Pancreas (tissue), 10 donors: ENCODE results near the gene BACH1. TPM values are rescaled to one million over a fixed set of nuclear protein-coding genes. Genes with fewer than 3 reads are reported as not detected.

Experiments
- ATAC-seq, 4 donors: fragments of 200-7000 bp; cut with Tn5 transposase; one replicate each; pipeline versions ENCODE4 v1.8.0 to v1.9.1; 2020; ENCODE audit warnings: mild to moderate bottlenecking in 4 of 4, moderate library complexity in 4 of 4
- DNase-seq, 6 donors: peaks; one replicate each; pipeline ENCODE4 v3.0.0-alpha.2; 2020
- FAIRE-seq: peaks from 2 replicates; lab custom pipeline; 2012; peaks lifted over from hg19 to GRCh38; lab: Jason Lieb, UNC
- H3K27ac ChIP-seq, 4 donors: fragments of 200-600 bp; sonication (generic); 1 replicate in 3 of 4; 2 replicates in 1 of 4; pipeline versions ENCODE4 v1.5.0 to v1.8.0; 2020
- H3K27me3 ChIP-seq, 4 donors: fragments of 200-600 bp; one replicate each; pipeline ENCODE4 v1.8.0; 2021
- H3K36me3 ChIP-seq, 3 donors: fragments of 200-600 bp; sonication (generic) in 1 of 3; one replicate each; pipeline versions ENCODE4 v1.5.0 to v1.8.0; 2020 to 2021
- H3K4me1 ChIP-seq, 3 donors: fragments of 200-600 bp; one replicate each; pipeline ENCODE4 v1.8.0; 2021
- H3K4me3 ChIP-seq, 4 donors: fragments of 200-600 bp; sonication (generic) in 2 of 4; one replicate each; pipeline versions ENCODE4 v1.5.0 to v1.8.0; 2020 to 2021
- H3K9me3 ChIP-seq, 4 donors: fragments of 200-600 bp; one replicate each; pipeline ENCODE4 v1.8.0; 2021
- WGBS, 2 donors: extraction: QIAGEN DNeasy Blood & Tissue Kit; methylation state at CpG; one replicate each; pipeline ENCODE4 v1.1.7; 2013; 5-methylcytosine and 5-hydroxymethylcytosine counted together
- intact Hi-C, 3 donors: fragments of 100-400 bp; cut with DNase I; formaldehyde crosslinking; loops; one replicate each; pipeline versions ENCODE4 v1.11.1 to v1.14.2; 2022
- polyA plus RNA-seq, 2 donors: library from polyadenylated mRNA; stranded (reverse); fragments of 200-250 nt; gene quantifications; one replicate each; pipeline ENCODE4 v1.2.3, GENCODE V29; 2013
- total RNA-seq, 6 donors: library from RNA; stranded (reverse); fragmentation: NEBNext Ultra II Directional in 4 of 6; extraction: Animal tissue kit (Norgen Biotek cat#: 25700) in 4 of 6; gene quantifications; one replicate each; pipeline versions ENCODE4 v1.2.1 to v1.2.4, GENCODE V29; 2021 to 2023
- TF ChIP-seq, protein P1 (sequence below), 4 donors: fragments of 200-600 bp; sonication (generic) in 3 of 4; IDR thresholded peaks; one replicate each; pipeline versions ENCODE4 v1.5.0 to v1.8.0; 2021; ENCODE audit warnings: antibody characterized with exemption in 4 of 4
- donor health status: healthy with polysubstance abuse.
- donor health status: DM: no; HTN: no; CAD: no; lungs with moderate emphysema.
- donor health status: DM: no; HTN: no; CAD: no.
- donor health status: control.
- donor health status: control.
- donor health status: Bipolar disorder and iron deficiency.
- donor health status: DM: yes; HTN: yes; CAD: no.
- donor health status: DM: no; HTN: no; CAD: no.
- donor health status: DM: no; HTN: no; CAD: no.
- donor health status: DM: yes; HTN: yes; CAD: no.

Gene BACH1
- total and polyA plus RNA-seq, 8 donors = 3.0 to 66.2 (median 32.0) TPM

GRCh38 chr21:29371464-29371863 lies 72.7 kb downstream of the BACH1 start:
- H3K27me3 ChIP-seq = no peaks in the 10 kb centered on the region
- TF ChIP-seq, protein P1, sequence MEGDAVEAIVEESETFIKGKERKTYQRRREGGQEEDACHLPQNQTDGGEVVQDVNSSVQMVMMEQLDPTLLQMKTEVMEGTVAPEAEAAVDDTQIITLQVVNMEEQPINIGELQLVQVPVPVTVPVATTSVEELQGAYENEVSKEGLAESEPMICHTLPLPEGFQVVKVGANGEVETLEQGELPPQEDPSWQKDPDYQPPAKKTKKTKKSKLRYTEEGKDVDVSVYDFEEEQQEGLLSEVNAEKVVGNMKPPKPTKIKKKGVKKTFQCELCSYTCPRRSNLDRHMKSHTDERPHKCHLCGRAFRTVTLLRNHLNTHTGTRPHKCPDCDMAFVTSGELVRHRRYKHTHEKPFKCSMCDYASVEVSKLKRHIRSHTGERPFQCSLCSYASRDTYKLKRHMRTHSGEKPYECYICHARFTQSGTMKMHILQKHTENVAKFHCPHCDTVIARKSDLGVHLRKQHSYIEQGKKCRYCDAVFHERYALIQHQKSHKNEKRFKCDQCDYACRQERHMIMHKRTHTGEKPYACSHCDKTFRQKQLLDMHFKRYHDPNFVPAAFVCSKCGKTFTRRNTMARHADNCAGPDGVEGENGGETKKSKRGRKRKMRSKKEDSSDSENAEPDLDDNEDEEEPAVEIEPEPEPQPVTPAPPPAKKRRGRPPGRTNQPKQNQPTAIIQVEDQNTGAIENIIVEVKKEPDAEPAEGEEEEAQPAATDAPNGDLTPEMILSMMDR (IDR thresholded peaks at IDR 0.05) = no peak
- intact Hi-C loops = loop anchor here in 2 of 3 donors (10.0 kb wide), 2 partner anchors 207 to 277 kb away; no protein-coding TSS in a partner anchor
- no peak for FAIRE-seq
- no peak for ATAC-seq
- no peaks in the 10 kb centered on the region for H3K4me1 ChIP-seq
- no peaks in the 10 kb centered on the region for H3K9me3 ChIP-seq
- H3K4me3 ChIP-seq = no peak overlapping the region
- WGBS, 2 donors = 86 to 92% methylated on average over 4 of the region's 4 CpGs
- no peak overlapping the region for H3K27ac ChIP-seq
- no peak for DNase-seq
- no peaks in the 10 kb centered on the region for H3K36me3 ChIP-seq

DNA sequence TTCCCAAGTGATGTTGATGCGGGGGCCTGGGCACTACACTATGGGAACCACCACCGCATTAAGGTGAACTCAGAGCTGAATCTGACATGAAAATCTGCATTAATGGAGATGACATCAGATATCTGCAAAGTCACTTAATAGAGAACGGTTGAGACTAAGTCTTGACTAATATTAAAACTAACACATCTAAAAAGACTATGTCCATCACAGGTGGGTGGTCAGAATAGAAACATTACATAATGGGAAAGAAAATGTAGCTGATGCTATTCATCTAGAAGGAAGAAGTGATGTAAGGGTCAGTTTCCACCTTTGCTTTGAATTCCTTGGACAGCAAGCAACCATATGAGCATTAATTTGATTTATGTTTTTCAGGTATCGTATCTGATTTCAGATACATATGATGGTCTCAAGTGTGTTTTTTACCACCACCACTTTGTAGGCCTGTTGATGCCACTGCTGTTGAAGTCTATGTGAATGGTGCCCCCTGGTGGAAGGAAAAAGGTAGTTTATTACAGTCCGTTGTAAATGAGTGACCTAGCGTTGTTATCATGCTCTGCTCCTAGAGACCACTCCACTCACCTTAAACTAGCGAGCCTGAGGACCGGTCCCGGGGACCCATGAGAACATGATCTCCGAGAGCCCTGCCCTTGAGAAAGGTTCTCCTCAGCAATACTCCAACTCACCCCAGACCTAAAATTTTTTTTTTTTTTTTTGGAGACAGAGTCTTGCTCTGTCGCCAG lies 73.5 kb downstream of the BACH1 start:
- peak; percentile 87 to 97 (median 93) for ATAC-seq
- peak; percentile 54 for FAIRE-seq
- no peaks in the 10 kb centered on the region for H3K27me3 ChIP-seq
- intact Hi-C loops = loop anchor here in 2 of 3 donors (10.0 kb wide), 2 partner anchors 207 to 277 kb away; no protein-coding TSS in a partner anchor
- peak in 3 of 6 donors; percentile 25 to 56 (median 44) for DNase-seq
- no peaks in the 10 kb centered on the region for H3K9me3 ChIP-seq
- H3K36me3 ChIP-seq = no peaks in the 10 kb centered on the region
- H3K4me3 ChIP-seq = no peak overlapping the region
- WGBS, 2 donors = 36 to 43% methylated on average over 11 of the region's 11 CpGs
- TF ChIP-seq, protein P1 (IDR thresholded peaks at IDR 0.05) = peak; percentile 47 to 76 (median 63)
- no peaks in the 10 kb centered on the region for H3K4me1 ChIP-seq
- no peak overlapping the region for H3K27ac ChIP-seq

- no peak overlapping the region for H3K27ac ChIP-seq
- H3K36me3 ChIP-seq = no peaks in the 10 kb centered on the region
- H3K9me3 ChIP-seq = no peaks in the 10 kb centered on the region
- H3K4me3 ChIP-seq = no peak overlapping the region
- no peak for DNase-seq
- no peaks in the 10 kb centered on the region for H3K4me1 ChIP-seq
- WGBS, 2 donors = 92 to 97% methylated on average over 1 of the region's 1 CpG
- TF ChIP-seq, protein P1 (IDR thresholded peaks at IDR 0.05) = no peak
- H3K27me3 ChIP-seq = no peaks in the 10 kb centered on the region
- intact Hi-C loops = loop anchor here in 2 of 3 donors (10.0 kb wide), 2 partner anchors 210 to 280 kb away; no protein-coding TSS in a partner anchor
- no peak for FAIRE-seq
- no peak for ATAC-seq
Measured at GRCh38 chr21:29374481-29374880, 75.8 kb downstream of the BACH1 start.

GRCh38 chr21:29376556-29376955 lies 77.8 kb downstream of the BACH1 start:
- ATAC-seq = peak; percentile 52 to 73 (median 72)
- H3K27ac ChIP-seq = no peak overlapping the region
- no peaks in the 10 kb centered on the region for H3K36me3 ChIP-seq
- intact Hi-C loops = loop anchor here in 2 of 3 donors (10.0 kb wide), 2 partner anchors 212 to 282 kb away; no protein-coding TSS in a partner anchor
- DNase-seq = peak in 3 of 6 donors; percentile 36 to 59 (median 36)
- TF ChIP-seq, protein P1 (IDR thresholded peaks at IDR 0.05) = peak in 1 of 4 donors; percentile 19
- no peak overlapping the region for H3K4me3 ChIP-seq
- 65 to 77% methylated on average over 3 of the region's 3 CpGs for WGBS, 2 donors
- no peak for FAIRE-seq
- H3K27me3 ChIP-seq = no peaks in the 10 kb centered on the region
- H3K4me1 ChIP-seq = no peaks in the 10 kb centered on the region
- H3K9me3 ChIP-seq = no peaks in the 10 kb centered on the region
